HL-60 (cell line): ENCODE data around the gene COG7.

ENCODE experiments used
- DNase-seq, 2 experiments: peaks; one replicate each; pipeline ENCODE4 v3.0.0-alpha.2; 2010 to 2020; ENCODE audit warnings: low read depth in 1 of 2, low spot score in 1 of 2
- H3K27ac ChIP-seq: fragments of 250-450 bp; sonication (Bioruptor Pico); replicated peaks from 2 replicates; pipeline ENCODE4 v1.5.1; 2020; ENCODE audit warnings: mild to moderate bottlenecking, moderate library complexity
- H3K27me3 ChIP-seq: fragments of 250-450 bp; sonication (Bioruptor Pico); 2 replicates; pipeline ENCODE4 v1.5.1; 2021; ENCODE audit warnings: mild to moderate bottlenecking, moderate library complexity; ENCODE audit not compliant: insufficient read depth, poor library complexity, severe bottlenecking
- H3K4me3 ChIP-seq: replicated peaks from 2 replicates; pipeline ENCODE4 v1.5.1; 2011; ENCODE audit warnings: mild to moderate bottlenecking, control low read depth, low read length; ENCODE audit not compliant: insufficient read depth
- CTCF ChIP-seq: IDR thresholded peaks from one replicate; pipeline ENCODE4 v1.5.1; 2011; ENCODE audit warnings: low read length, control low read depth, inconsistent platforms; ENCODE audit not compliant: insufficient read depth
- GABPA ChIP-seq: IDR thresholded peaks from 2 replicates; pipeline ENCODE4 v1.6.1; 2012; ENCODE audit warnings: low read depth
- POLR2AphosphoS5 ChIP-seq: IDR thresholded peaks from 2 replicates; pipeline ENCODE4 v1.6.1; 2012; ENCODE audit warnings: low read depth
- REST ChIP-seq: IDR thresholded peaks from 2 replicates; pipeline ENCODE4 v1.6.1; 2012; ENCODE audit warnings: low read depth; ENCODE audit not compliant: insufficient replicate concordance
- SPI1 ChIP-seq: IDR thresholded peaks from 2 replicates; pipeline ENCODE4 v1.6.1; 2012; ENCODE audit warnings: low read depth, mild to moderate bottlenecking, borderline replicate concordance

The COG7 gene

GRCh38 chr16:23388786-23389185 is 64.2 kb downstream of the COG7 start:
- H3K27me3 ChIP-seq, result no peaks in the 10 kb centered on the region
- no peak overlapping the region for H3K27ac ChIP-seq
- DNase-seq, result no peak
- H3K4me3 ChIP-seq, result no peak overlapping the region
- no peak for TF ChIP-seq POLR2AphosphoS5
- no peak for TF ChIP-seq GABPA
- no peak for TF ChIP-seq REST
- TF ChIP-seq SPI1, result no peak
- no peak for TF ChIP-seq CTCF

- TF ChIP-seq CTCF (no peak), GABPA (no peak), POLR2AphosphoS5 (no peak), REST (no peak), SPI1 (no peak)
- DNase-seq, result no peak
- no peak overlapping the region for H3K4me3 ChIP-seq
- H3K27ac ChIP-seq, result no peak overlapping the region
- no peaks in the 10 kb centered on the region for H3K27me3 ChIP-seq
Observed at GRCh38 chr16:23387666-23388065, 65.3 kb downstream of the COG7 start.

GRCh38 chr16:23385441-23385840 is 67.5 kb downstream of the COG7 start:
- no peak for DNase-seq
- Histone ChIP-seq H3K27me3 (no peaks in the 10 kb centered on the region), H3K4me3 (no peak overlapping the region), H3K27ac (no peak overlapping the region)
- TF ChIP-seq REST (no peak), SPI1 (no peak), CTCF (no peak), POLR2AphosphoS5 (no peak), GABPA (no peak)
